ENCODE data around the gene SIPA1. TPM values are rescaled to one million over a fixed set of nuclear protein-coding genes. Genes with fewer than 3 reads are reported as not detected.

The SIPA1 gene
- total and polyA plus RNA-seq, 2 of the 13 experiments (the other 11 are each of a cell fraction or from before 2014, with no cell fraction given) = 5.8 to 7.7 TPM

DNA sequence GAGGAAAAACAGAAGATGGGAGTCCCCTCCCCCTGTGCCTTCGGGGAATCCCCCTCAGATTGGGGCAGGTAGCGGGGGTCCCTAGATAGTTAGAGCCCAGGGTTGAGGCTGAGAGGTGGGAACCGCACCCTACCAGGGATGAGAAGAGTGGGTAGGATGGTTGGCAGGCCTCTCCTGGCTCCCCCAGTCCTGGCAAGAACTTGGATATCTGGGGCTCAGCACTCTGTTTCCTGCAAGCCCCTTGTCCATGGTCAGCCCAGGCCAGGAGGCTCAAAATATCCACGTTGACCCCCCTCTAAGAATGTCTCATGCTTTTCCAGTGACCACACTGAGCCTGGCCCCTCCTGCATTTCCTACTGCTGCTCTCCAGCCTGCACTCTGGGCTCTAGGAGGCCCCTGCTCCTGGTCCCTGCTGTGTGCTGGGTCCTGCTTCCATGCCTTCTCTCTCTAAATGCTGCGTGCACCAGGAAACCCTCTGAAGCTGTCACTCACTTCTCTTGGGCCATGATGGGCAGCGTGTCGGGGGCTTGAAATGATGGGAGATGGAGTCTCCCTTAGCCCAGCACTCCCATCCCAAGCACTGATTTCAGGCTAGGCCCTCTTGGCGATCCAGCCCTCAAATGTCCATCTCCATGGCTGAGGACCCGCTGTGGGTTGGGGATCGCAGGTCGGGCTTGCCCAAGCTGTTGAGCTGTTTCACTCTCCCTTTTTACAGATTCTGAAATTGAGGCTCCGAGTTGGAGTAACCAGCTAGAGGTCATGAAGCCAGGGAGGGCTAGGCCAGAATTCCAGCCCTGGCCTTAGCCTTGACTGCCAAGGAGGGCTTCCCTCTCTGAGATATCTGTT is 25.9 kb upstream of the SIPA1 start (continued):
- TF ChIP-seq, protein P1, sequence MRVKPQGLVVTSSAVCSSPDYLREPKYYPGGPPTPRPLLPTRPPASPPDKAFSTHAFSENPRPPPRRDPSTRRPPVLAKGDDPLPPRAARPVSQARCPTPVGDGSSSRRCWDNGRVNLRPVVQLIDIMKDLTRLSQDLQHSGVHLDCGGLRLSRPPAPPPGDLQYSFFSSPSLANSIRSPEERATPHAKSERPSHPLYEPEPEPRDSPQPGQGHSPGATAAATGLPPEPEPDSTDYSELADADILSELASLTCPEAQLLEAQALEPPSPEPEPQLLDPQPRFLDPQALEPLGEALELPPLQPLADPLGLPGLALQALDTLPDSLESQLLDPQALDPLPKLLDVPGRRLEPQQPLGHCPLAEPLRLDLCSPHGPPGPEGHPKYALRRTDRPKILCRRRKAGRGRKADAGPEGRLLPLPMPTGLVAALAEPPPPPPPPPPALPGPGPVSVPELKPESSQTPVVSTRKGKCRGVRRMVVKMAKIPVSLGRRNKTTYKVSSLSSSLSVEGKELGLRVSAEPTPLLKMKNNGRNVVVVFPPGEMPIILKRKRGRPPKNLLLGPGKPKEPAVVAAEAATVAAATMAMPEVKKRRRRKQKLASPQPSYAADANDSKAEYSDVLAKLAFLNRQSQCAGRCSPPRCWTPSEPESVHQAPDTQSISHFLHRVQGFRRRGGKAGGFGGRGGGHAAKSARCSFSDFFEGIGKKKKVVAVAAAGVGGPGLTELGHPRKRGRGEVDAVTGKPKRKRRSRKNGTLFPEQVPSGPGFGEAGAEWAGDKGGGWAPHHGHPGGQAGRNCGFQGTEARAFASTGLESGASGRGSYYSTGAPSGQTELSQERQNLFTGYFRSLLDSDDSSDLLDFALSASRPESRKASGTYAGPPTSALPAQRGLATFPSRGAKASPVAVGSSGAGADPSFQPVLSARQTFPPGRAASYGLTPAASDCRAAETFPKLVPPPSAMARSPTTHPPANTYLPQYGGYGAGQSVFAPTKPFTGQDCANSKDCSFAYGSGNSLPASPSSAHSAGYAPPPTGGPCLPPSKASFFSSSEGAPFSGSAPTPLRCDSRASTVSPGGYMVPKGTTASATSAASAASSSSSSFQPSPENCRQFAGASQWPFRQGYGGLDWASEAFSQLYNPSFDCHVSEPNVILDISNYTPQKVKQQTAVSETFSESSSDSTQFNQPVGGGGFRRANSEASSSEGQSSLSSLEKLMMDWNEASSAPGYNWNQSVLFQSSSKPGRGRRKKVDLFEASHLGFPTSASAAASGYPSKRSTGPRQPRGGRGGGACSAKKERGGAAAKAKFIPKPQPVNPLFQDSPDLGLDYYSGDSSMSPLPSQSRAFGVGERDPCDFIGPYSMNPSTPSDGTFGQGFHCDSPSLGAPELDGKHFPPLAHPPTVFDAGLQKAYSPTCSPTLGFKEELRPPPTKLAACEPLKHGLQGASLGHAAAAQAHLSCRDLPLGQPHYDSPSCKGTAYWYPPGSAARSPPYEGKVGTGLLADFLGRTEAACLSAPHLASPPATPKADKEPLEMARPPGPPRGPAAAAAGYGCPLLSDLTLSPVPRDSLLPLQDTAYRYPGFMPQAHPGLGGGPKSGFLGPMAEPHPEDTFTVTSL (CRISPR knock-in tag; IDR thresholded peaks at IDR 0.05; ENCODE audit: borderline replicate concordance) = no peak
- TF ChIP-seq KDM2A (CRISPR knock-in tag; IDR thresholded peaks at IDR 0.05; ENCODE audit: borderline replicate concordance, low read depth) (peak; percentile 13; the same call in 1 of the 2 replicates), ZNF768 (CRISPR knock-in tag; IDR thresholded peaks at IDR 0.05) (no peak), KIAA2018 (CRISPR knock-in tag; IDR thresholded peaks at IDR 0.05; ENCODE audit: borderline replicate concordance) (no peak), ZNF136 (CRISPR knock-in tag; IDR thresholded peaks at IDR 0.05; ENCODE audit: low read depth) (no peak), STAG1 (CRISPR knock-in tag; IDR thresholded peaks at IDR 0.05) (no peak), ZNF501 (CRISPR knock-in tag; IDR thresholded peaks at IDR 0.05) (0 out of 2 replicates have a peak, but pooled peaks have one; percentile 20), ZC3H13 (CRISPR knock-in tag; IDR thresholded peaks at IDR 0.05) (0 out of 2 replicates have a peak, but pooled peaks have one; percentile 35)
- TF ChIP-seq, protein P2, sequence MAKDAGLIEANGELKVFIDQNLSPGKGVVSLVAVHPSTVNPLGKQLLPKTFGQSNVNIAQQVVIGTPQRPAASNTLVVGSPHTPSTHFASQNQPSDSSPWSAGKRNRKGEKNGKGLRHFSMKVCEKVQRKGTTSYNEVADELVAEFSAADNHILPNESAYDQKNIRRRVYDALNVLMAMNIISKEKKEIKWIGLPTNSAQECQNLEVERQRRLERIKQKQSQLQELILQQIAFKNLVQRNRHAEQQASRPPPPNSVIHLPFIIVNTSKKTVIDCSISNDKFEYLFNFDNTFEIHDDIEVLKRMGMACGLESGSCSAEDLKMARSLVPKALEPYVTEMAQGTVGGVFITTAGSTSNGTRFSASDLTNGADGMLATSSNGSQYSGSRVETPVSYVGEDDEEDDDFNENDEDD (CRISPR knock-in tag; IDR thresholded peaks at IDR 0.05; ENCODE audit: borderline replicate concordance) = no peak
- TF ChIP-seq, protein P3, sequence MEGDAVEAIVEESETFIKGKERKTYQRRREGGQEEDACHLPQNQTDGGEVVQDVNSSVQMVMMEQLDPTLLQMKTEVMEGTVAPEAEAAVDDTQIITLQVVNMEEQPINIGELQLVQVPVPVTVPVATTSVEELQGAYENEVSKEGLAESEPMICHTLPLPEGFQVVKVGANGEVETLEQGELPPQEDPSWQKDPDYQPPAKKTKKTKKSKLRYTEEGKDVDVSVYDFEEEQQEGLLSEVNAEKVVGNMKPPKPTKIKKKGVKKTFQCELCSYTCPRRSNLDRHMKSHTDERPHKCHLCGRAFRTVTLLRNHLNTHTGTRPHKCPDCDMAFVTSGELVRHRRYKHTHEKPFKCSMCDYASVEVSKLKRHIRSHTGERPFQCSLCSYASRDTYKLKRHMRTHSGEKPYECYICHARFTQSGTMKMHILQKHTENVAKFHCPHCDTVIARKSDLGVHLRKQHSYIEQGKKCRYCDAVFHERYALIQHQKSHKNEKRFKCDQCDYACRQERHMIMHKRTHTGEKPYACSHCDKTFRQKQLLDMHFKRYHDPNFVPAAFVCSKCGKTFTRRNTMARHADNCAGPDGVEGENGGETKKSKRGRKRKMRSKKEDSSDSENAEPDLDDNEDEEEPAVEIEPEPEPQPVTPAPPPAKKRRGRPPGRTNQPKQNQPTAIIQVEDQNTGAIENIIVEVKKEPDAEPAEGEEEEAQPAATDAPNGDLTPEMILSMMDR (CRISPR knock-in tag; IDR thresholded peaks at IDR 0.05) = no peak
